HG03196 (cell line): ENCODE results near the gene ASAP2.
"Not testable (repeated sequence)": the region's sequence is repeated elsewhere in the genome, so short reads cannot be mapped to it uniquely, and the experiment has no call there.

Source experiments
- ATAC-seq: cut with Tn5 transposase; IDR thresholded peaks from one replicate; pipeline ENCODE4 v1.9.1; 2021; ENCODE audit not compliant: unreplicated experiment

ASAP2 gene

DNA sequence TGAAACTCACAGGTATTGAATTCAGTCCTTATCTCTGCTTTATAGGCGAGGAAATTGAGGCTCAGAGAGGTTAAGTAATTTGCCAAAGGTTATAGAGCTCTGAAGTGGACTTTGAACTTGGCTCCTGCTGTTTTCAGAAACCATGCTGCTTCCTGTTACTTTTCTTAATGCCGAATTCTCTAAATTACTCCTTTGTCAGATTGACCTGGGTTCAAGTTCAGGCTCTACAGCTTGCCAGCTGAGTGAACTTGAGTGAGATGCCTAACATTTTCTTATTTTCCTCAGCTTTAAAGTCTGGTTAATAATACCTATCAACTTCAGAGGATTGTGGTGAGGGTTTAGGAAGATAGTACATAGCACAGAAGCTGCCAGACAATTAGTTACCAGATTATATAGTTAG, 3.4 kb downstream of the ASAP2 start:
- no peak for ATAC-seq

DNA sequence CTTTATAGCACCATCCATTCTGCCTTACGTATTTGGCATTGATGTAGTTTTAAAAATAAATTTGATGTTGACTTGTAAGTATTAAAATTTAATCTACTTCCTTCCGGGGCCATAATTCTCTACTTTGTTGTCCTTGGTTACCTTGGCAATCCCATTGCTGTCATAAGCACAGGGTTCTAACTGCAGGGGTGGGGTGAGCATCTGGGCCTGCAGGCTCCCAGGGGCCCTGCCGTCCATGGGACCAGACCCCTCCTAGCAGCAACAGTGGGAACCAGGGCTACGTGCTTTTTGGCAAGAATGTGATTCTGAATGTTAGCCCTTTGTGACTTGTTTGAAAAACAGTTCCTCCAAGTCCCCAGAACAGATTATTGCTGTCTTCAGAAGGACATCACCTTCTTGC, 4.9 kb downstream of the ASAP2 start:
- ATAC-seq = no peak

DNA sequence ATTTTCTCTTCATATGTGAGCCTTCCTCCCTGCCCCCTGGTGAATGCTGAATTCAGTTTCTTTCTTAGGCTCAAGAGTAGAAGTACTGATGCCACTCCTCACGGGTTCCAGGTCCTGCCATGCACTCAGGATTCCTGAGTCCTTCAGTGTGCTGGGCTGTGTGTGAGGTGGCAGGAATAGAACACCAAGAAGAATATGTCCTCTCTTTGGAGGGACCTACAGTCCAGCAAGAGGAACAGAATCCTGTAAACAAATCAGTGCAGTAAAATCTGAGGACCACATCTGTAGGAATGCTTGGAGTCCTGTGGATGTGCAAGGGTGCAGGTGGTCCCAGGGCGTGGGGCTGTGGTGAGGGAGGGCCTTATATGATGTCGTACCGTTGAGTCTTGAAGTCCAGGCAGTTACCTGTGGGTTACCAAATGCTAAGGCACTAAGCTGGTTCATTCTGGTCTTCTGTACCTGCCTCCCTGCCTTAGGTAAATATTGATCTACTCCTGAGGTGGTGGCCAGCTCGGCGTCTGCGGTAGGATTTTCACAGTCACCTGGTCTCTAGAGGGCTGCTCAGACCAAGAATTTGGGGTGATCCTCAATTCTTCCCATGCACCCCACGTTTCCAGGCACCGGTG, 5.5 kb downstream of the ASAP2 start:
- no peak for ATAC-seq

DNA sequence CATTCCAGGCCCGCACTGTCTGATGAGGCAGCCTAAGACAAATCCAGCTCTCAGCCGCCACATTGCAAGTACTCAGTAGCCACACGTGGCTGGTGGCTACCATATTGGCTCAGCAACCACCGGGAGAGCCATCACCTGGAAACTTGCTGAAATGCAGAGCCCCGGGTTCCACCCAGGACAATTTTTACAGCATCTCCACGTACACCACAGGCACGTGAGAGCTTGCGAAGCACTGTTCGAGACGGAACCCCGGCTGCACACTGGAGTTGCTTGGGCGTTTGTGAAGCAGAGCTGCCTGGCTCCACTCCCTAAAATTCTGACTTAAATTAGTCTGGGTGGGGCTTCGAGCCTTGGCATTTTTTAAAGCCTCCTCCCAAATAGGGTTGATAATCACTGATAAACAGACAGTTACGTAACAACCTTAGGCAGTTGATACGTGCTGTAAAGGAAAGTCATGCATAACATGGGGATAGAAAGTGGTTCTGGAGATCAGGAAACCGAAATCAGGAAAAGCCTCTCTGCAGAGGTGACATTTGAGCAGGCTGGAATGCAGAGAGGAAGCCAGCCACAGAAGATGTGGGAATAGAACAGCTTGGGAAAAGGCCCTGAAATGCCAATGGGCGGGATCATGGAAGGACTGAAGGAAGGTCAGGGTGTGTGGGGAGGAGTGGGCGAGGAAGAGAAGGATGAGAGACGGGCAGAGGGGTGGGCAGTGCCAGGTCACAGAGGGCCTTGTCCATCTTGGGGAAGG, 6.2 kb downstream of the ASAP2 start:
- no peak for ATAC-seq

DNA sequence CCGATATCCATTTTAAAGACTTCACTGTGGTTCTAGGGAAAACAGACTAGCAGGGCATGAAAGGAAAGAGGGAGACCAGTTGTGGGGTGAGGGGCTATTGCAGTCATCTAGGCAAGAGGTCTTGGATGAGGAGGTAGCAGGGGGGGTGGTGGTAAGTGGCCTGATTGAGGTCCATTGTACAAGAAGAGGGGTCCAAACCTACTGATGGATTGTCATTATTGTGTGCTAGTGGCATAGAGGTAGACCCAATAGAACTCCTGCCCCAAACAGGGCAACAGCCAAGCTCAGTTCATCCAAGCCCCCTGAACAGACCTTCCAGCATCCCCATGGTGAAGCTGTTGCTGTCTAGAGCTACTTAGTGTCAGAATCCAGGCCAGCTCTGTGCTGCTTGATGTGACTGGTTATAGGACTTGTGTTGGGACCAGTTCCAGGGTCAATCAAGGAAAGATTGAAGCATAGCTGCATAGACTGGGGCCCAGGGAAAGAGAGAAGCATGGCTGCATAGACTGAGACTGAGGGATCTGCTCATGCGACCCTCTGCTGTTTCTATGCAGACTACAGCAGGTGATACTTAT, 7.0 kb downstream of the ASAP2 start:
- no peak for ATAC-seq

DNA sequence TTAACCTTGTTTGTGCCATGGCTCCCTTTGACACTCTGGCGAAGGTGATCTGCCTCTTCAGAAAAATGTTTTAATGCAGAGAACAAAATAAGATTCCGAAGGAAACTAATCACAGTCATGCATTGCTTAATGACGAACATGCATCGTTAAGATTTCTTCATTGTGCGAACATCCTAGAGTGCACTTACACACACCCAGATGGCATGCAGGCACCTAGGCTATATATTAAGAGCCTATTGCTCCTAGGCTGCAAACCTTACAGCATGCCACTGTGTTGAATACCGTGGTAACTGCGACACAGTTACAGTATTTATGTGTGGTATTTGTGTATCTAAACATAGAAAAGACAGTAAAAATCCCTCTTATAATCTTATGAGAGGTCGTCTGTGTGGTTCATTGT, 8.3 kb downstream of the ASAP2 start:
- ATAC-seq = no peak

DNA sequence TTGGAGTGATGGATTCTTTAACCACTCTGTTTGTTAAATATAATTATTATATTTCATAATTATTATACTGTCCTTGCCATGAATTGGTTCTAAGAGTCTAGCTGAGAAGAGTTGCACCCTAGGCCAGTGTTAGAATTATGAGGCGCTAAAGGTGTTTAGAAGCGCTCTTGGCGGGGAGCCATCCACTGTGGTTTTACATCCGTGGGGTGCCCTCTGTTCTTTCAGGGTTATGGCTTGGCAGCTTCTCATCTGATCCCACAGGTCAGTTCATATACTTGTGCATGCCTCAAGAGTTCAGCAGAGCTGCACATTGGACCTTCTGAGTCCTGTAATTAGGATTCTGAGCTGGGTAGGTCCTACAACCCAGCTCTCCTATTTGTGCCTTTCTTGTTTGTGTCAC, 9.1 kb downstream of the ASAP2 start:
- ATAC-seq = no peak

DNA sequence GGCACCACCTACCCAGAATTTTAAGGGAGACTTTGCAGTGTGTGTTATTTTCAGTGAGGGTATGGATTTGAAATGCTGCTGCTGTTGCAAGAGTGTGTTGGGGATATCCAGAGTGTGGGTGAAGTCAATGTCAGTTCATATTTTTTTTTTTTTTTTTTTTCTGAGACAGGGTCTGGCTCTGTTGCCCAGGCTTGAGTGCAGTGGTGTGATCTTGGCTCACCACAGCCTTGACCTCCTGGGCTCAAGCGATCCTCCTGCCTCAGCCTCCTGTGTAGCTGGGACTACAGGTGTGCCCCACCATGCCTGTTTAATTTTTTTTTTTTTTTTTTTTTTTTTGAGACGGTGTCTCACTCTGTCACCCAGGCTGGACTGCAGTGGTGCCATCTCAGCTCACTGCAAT, 9.5 kb downstream of the ASAP2 start:
- ATAC-seq = not testable (repeated sequence)

DNA sequence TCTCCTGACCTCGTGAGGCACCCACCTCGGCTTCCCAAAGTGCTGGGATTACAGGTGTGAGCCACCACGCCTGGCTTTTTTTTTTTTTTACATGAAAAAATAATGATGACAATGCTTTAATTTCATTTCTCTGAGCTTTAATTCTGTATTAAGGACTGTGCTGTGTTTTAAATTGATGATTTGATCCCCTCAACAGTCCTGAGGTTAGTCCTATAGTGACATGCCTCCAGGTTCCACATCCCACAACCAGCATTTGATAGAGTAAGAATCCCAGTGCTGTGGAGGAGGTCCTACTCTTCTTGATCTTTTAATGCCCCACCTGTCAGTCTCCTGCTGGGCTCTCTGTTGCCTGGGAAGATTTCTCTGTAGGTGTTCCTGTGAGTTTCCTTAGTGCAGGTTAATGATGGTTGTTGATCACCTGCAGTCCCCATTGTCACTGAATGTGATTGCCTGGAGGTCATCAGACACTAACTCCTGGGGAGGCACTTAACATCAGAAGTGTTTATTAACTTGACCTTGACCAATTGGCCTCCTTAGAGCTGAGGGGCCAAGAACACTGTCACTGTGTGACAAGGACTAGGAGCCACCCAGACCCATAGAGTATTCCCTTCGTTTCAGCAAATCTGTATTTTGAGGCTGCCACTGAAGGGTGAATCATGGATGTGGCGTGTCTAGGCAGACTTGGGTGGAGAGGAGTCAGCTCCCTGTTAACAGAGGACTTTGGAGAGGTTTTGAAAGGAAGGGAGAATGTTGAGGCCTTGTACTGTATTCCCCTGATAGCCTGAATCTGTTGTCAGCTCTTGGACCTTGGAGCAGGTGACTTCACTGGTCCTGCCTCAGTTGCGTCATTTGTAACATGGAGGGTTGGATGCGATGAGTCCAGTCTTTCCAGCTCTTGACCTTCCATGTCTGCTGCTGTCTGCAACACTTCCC, 11.5 kb downstream of the ASAP2 start:
- no peak for ATAC-seq

DNA sequence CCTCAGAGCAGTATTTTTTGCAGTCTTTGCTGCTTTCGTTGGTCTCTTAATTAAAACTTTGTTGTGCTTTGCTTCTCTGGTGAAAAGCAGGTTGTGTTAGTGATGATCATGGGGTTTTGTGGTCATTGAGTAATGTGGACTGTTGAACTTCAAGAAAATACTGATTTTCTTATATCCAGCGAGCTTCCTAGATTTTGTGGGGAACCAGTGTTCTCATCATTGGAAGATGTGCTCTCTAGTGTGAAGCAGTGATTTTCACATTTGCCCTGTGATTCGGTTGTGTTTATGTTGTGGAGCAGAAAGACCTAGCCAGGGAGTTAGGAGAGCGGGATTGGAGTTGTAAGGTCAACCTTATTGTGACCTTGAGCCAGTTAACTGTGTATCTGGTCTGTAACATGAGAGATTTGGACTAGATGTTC, 12.4 kb downstream of the ASAP2 start:
- ATAC-seq = no peak

DNA sequence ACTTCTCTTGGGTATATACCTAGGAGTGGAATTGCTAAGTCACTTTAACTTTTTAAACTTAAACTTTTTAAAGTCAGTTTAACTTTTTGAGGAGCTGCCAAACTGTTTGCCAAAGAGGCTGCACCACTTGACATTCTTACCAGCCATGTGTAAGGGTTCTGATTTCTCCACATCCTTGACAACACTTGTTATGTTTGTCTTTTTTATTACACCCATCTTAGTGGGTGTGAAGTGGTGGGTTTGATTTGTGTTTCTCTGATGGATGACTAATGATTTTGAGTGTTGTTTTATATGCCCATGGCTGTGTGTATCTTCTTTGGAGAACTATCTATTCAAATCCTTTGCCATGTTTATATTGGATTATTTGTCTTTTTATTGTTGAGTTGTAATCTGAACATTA, 13.6 kb downstream of the ASAP2 start:
- no peak for ATAC-seq

DNA sequence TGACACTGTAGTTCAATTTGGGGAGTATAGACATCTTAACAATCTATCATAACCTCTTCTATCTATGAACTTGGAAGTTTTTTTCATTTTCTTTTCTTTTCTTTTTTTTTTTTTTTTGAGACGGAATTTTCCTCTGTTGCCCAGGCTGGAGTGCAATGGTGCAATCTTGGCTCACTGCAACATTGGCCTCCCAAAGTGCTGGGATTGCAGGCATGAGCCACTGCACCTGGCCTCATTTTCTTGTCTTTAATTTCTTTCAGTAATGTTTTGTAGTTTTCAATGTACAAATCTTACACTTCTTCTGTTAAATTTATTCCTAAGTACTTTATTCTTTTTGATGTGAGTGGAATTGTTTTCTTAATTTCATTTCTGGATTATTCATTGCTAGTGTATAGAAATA, 14.6 kb downstream of the ASAP2 start:
- ATAC-seq = no peak

DNA sequence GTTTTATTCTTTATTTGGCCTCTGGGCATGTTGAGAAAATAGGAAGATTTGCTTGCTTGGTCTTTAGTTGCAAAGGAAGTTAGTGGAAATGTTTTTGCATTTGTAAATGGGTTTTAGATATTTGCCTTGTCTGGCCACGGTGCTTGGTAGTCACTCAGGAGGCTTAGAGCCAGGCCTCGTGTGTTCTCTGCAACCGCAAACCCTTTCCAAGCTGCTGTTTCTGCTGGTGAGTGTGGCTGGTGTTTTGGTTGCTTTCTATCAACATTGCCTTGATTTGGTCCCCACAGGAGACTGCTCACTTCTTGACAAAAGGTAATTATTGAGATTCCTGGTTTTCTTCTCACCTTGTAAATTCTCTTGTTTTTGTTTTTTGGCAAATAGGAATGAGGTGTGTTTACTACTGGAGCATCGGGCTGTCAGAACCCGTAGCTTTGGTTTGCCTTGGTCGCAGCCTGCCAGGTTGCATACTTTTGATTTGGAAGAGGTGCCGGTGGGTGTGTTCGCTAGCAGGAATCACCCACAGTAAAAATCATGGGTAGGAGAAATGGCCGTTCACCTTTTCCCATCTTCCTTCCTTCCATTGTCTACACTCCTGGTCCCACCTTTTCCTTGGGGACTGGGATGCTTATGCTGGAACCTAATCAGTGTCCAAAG, 15.8 kb downstream of the ASAP2 start:
- ATAC-seq = no peak

DNA sequence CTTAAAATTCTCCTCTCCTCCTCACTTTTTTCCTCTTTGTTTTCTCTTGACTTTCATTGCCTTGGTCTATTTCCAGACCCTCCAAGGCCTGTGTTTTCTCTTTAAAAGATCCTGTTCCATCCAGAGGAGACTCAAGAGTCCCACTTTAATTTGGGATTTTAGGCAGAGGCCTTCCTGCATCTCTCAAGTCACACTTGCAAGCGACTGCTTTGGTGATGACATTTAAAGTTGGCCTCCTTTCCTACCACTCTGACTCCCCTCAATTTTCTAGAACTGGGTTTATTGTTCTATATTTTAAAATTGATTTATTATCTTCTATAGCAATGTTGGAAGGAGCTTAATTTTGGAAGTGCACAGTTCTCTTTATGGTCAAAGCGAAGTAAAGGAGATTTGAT, 16.3 kb downstream of the ASAP2 start:
- no peak for ATAC-seq

DNA sequence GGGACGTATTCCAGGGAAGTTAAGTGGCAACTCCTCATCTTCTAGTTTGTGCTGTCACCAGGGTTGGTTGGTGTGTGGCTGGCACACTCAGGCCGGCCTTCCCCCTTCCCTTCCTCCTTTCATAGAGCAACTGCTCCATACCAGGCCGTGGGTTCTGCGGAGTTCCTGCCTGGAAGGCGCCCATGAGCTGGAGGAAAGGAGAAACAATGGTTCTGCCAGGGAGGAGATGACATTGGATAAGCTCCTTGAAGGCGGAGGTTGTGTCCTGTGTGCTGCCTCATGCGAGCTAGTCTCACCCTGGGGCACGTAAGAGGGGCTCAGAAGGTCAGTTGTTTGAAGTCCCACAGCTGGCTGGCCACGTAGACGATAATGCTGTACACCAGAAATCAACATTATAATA, 19.2 kb downstream of the ASAP2 start:
- ATAC-seq = no peak

DNA sequence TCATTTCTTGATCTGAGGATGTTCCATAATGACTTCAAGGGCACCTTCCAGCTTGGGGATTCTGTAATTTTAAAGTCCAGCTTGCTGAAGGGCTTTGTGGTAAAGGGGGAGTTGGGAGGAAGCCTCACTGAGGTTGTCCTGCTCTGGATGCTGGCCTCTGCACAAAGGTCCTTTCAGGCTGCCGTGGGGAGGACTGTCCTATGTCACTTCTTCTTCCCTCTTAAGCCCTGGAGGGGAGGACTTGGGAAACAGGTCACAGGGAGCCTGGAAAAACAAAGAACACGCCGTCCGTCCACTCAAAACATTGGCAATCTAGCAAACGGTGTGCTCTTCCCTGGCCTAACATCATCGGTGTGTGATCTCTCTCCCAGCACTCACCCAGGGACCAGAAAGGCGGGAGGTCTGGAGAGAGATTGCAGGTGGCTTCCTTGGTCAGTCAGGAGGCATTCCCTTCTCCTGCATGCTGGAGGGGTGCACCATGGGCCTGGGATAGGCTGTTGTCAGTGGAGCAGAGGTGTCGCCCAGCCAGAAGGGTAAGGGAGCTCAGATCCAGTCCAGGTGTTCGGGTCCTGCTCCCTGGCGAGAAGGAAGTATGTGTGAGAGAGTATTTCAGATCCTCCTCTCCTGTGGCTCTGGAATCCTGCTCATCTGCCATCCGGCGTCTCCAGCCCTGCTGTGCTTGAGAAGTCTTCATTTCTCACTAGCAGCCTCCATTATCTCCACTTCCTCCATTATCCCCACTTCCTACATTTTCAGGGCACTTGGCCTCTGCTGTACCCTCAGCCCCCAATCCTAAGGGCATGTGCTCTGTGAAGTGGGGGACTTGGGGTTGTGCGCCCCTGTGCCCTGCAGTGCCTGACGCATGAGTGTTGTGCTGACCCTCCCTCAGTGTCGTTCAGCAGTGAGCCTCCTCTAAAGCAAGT, 20.1 kb downstream of the ASAP2 start:
- ATAC-seq = no peak

DNA sequence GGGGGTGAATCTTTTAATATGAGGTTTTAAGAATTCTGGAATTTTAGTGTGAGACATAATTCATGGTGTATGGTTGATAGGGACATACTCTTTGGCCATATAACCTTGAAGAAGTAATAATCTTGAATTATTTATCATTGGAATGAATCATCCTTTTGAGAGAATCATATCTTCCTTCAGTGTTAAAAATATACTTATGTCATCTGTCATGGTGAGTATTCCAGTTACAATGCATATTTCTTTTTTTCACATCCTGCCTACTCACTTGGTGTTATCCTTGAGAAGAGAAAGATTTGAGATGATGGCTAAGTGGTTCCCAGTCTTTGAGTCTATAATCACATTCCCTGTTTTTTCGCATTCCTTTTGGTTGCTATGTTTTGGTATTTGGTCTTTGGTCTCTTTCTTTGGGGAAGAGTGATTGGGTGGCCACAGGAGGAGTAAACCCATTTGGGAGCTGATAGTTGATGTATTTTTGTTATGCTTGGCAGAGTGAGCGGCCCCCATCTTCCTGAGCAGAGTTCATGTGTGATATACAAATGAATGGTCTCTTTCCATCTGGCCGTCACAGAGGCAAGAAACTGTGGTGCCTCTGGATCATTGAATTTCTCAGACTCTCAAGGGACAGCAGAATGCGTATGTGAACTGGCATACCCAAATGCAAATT, 21.6 kb downstream of the ASAP2 start:
- no peak for ATAC-seq

DNA sequence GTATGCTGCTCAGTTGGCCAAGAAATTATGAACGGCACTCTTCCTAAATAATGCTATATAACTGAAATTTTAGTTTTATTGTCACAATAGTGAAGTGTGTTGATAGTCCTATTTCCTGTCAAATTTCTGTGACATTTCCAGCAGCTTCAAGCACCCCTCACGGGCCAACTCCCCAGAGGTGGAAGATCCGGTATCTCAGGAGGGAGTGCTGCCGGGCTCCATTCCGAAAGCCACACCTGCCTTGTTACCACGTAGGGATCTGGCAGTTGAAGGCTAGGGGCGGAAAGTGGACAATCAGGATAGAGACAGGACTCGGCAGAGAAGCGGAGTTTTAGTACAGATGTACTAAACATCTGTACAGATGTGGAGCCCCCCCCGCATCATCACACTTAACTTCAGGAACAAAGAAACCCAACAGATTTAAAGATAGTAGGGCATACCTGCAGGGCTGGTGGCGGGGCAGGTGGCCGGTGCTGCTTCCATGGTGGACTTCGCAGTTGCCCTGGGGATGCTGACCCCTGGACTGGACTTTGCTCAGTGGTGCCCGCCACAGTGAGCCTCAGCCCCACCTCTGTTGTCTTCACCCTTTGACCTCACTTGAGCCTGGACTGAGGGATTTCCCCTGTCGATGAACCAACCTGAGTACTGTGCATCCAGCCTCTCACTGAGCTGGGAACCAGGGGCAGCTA, 22.3 kb downstream of the ASAP2 start:
- no peak for ATAC-seq

DNA sequence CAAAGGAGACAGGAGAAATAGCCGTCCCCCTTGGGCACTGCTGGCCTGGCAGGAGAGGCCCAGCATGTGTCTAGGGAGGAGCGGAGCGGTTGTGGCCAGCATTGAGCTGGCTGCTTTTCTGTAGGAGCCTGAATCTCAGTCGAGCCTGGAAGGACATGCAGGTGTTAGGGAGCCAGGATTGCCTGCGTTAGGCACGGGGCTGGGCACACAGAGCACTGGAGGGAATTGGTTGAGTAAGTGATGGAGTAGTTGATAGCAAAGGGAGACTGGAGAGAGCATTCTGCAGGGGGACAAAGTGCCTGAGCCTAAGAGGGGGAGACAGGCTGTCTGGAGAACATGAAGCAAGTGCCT, 22.8 kb downstream of the ASAP2 start:
- ATAC-seq = no peak
